Endothelial cell of umbilical vein (primary cell): ENCODE data around the gene SLC36A3. TPM values are rescaled to one million over a fixed set of nuclear protein-coding genes. Genes with fewer than 3 reads are reported as not detected.
A peak's percentile ranks its signal among the peaks of the same experiment; 100 is the strongest.

ENCODE experiments used
- BruUV-seq: library from RNA; stranded (reverse); fragments of 400-500 nt; replicated peaks from 2 replicates; lab custom pipeline; 2021; lab: Mats Ljungman, UMichigan
- CTCF ChIA-PET: fragments of 300-600, 350-600 bp; sonication (Branson Sonifier 250); formaldehyde crosslinking; loops from one replicate; lab custom pipeline; 2021; ENCODE audit warnings: antibody characterized with exemption, inconsistent platforms; lab: Charles Lee
- POLR2A ChIA-PET: fragments of 300-600, 350-600 bp; sonication (Branson Sonifier 250); formaldehyde crosslinking; loops from one replicate; lab custom pipeline; 2021; ENCODE audit warnings: antibody characterized with exemption, inconsistent platforms; lab: Charles Lee
- DNase-seq: peaks from one replicate; pipeline ENCODE4 v3.0.0-alpha.2; 2011; ENCODE audit warnings: low read depth, low spot score
- FAIRE-seq: peaks from 2 replicates; lab custom pipeline; 2011; peaks lifted over from hg19 to GRCh38; lab: Jason Lieb, UNC
- H2AFZ ChIP-seq: 2 replicates; pipeline ENCODE4 v1.6.0; 2012; ENCODE audit warnings: low read depth, low read length, control low read depth, inconsistent platforms
- H3K27ac ChIP-seq: 2 replicates; pipeline ENCODE4 v1.5.1; 2011; ENCODE audit warnings: low read depth, mild to moderate bottlenecking, control low read depth, low read length, moderate library complexity; ENCODE audit not compliant: insufficient read depth
- H3K27me3 ChIP-seq, 2 experiments: 2 replicates each; pipeline versions ENCODE4 v1.6.0 to v1.6.1; 2011; ENCODE audit warnings: low read length in 2 of 2, mixed read lengths in 1 of 2; ENCODE audit not compliant: control insufficient read depth in 2 of 2, insufficient read depth in 2 of 2
- H3K36me3 ChIP-seq, 2 experiments: 2 replicates in 1 of 2; 3 replicates in 1 of 2; pipeline ENCODE4 v1.5.1; 2011; ENCODE audit warnings: low read length in 2 of 2, mild to moderate bottlenecking in 1 of 2, moderate library complexity in 1 of 2; ENCODE audit not compliant: control insufficient read depth in 2 of 2, insufficient read depth in 2 of 2; ENCODE audit errors: extremely low read depth in 1 of 2
- H3K4me1 ChIP-seq: 3 replicates; pipeline ENCODE4 v1.5.1; 2011; ENCODE audit warnings: mild to moderate bottlenecking, low read length; ENCODE audit not compliant: control insufficient read depth, insufficient read depth; ENCODE audit errors: extremely low read depth
- H3K4me2 ChIP-seq: 2 replicates; pipeline ENCODE4 v1.6.1; 2011; ENCODE audit warnings: low read length, control low read depth, mixed read lengths; ENCODE audit not compliant: insufficient read depth
- H3K4me3 ChIP-seq, 3 experiments: fragments of 200-600 bp in 1 of 3; sonication (generic), shearing (Covaris generic) in 1 of 3; replicated peaks in 1 of 3; 2 replicates each; pipeline ENCODE4 v1.5.1; 2011 to 2016; ENCODE audit warnings: control low read depth in 3 of 3, low read length in 3 of 3, mild to moderate bottlenecking in 2 of 3, inconsistent platforms in 1 of 3, low read depth in 1 of 3, moderate library complexity in 1 of 3; ENCODE audit not compliant: insufficient read depth in 1 of 3
- H3K79me2 ChIP-seq: 2 replicates; pipeline ENCODE4 v1.6.0; 2012; ENCODE audit warnings: low read length, inconsistent platforms; ENCODE audit not compliant: control insufficient read depth, insufficient read depth
- H3K9ac ChIP-seq: replicated peaks from 2 replicates; pipeline ENCODE3; 2011; ENCODE audit warnings: low read length, control low read depth; ENCODE audit not compliant: insufficient read depth; ENCODE audit errors: extremely low read depth
- H3K9me1 ChIP-seq: replicated peaks from 3 replicates; pipeline ENCODE4 v1.6.0; 2011; ENCODE audit warnings: mild to moderate bottlenecking, low read length; ENCODE audit not compliant: control insufficient read depth, insufficient read depth; ENCODE audit errors: extremely low read depth
- H3K9me3 ChIP-seq: replicated peaks from 2 replicates; pipeline ENCODE4 v1.5.1; 2012; ENCODE audit warnings: low read length, inconsistent platforms; ENCODE audit not compliant: control insufficient read depth, insufficient read depth
- H4K20me1 ChIP-seq: replicated peaks from 2 replicates; pipeline ENCODE3; 2011; ENCODE audit warnings: mild to moderate bottlenecking, low read length; ENCODE audit not compliant: control insufficient read depth, insufficient read depth; ENCODE audit errors: extremely low read depth
- CTCF ChIP-seq, 2 donors: IDR thresholded peaks; 1 replicate in 1 of 2; 2 replicates in 1 of 2; pipeline ENCODE4 v1.5.1; 2011; ENCODE audit warnings: low read length in 2 of 2, mild to moderate bottlenecking in 2 of 2, moderate library complexity in 2 of 2, control low read depth in 1 of 2, inconsistent platforms in 1 of 2, low read depth in 1 of 2; ENCODE audit not compliant: insufficient read depth in 1 of 2; ENCODE audit errors: extremely low read depth in 1 of 2
- EZH2 ChIP-seq: IDR thresholded peaks from 2 replicates; pipeline ENCODE4 v1.6.1; 2012; ENCODE audit warnings: borderline replicate concordance, low read depth, mild to moderate bottlenecking, moderate library complexity, low read length, inconsistent platforms; ENCODE audit not compliant: severe bottlenecking
- FOS ChIP-seq: IDR thresholded peaks from 2 replicates; pipeline ENCODE4 v1.6.1; 2011; ENCODE audit warnings: mild to moderate bottlenecking, low read length, moderate library complexity, borderline replicate concordance; ENCODE audit not compliant: insufficient read depth
- GATA2 ChIP-seq: IDR thresholded peaks from 2 replicates; pipeline ENCODE4 v1.7.0; 2011; ENCODE audit warnings: low read depth, mild to moderate bottlenecking, moderate library complexity, mixed read lengths, low read length; ENCODE audit not compliant: insufficient read length, insufficient read depth
- JUN ChIP-seq: IDR thresholded peaks from 2 replicates; pipeline ENCODE4 v1.6.1; 2011; ENCODE audit warnings: borderline replicate concordance, low read depth; ENCODE audit not compliant: insufficient read length, insufficient read depth
- MAX ChIP-seq: IDR thresholded peaks from 2 replicates; pipeline ENCODE4 v1.6.1; 2011; ENCODE audit not compliant: insufficient read depth, insufficient read length
- MYC ChIP-seq: IDR thresholded peaks from one replicate; pipeline ENCODE4 v1.6.1; 2011; ENCODE audit warnings: mild to moderate bottlenecking, low read depth, low read length
- POLR2A ChIP-seq: IDR thresholded peaks from 2 replicates; pipeline ENCODE4 v1.6.1; 2012; ENCODE audit warnings: low read depth, mild to moderate bottlenecking, control low read depth, low read length
- POLR2AphosphoS5 ChIP-seq: IDR thresholded peaks from 2 replicates; pipeline ENCODE4 v1.6.1; 2012; ENCODE audit warnings: low read depth, mild to moderate bottlenecking, control low read depth, low read length, moderate library complexity; ENCODE audit not compliant: insufficient read depth
- dilution Hi-C: fragments of 300-500 bp; cut with MboI; formaldehyde crosslinking; loops from one replicate; pipeline ENCODE4 v1.15.0; 2019; ENCODE audit warnings: low sequenced_read_pairs; ENCODE audit not compliant: extremely low pct_ligation_motif_present
- intact Hi-C: fragments of 100-400 bp; cut with micrococcal nuclease; formaldehyde crosslinking; loops from one replicate; pipeline ENCODE4 v1.10.0; 2022
- polyA plus RNA-seq, 4 experiments: library from polyadenylated mRNA; depleted of rRNA in 3 of 4; stranded (reverse) in 3 of 4; unstranded in 1 of 4; fragments of >200 nt; gene quantifications; 2 replicates each; pipeline versions ENCODE4 v1.2.1 to v1.2.3, GENCODE V29; 2011 to 2012; ENCODE audit warnings: missing spikeins in 1 of 4
- total RNA-seq: library from RNA; stranded (reverse); gene quantifications from 2 replicates; pipeline ENCODE4 v1.2.3, GENCODE V29; 2021

The SLC36A3 gene
- total and polyA plus RNA-seq, 2 donors (not counting 3 experiments of a cell fraction or from before 2014, with no cell fraction given): not detected

- no peaks in the 10 kb centered on the region for H3K9me3 ChIP-seq
- no peak overlapping the region for H2AFZ ChIP-seq
- dilution Hi-C loops (no loop called here), intact Hi-C loops (no loop called here)
- H4K20me1 ChIP-seq: no peaks in the 10 kb centered on the region
- H3K79me2 ChIP-seq: no peaks in the 10 kb centered on the region
- H3K4me3 ChIP-seq: no peak overlapping the region
- ChIA-PET CTCF (interaction anchor here (1.1 to 2.1 kb wide), 3 partner anchors 81 to 332 kb away, joined by 3 to 8 read pairs (median 3); no protein-coding TSS in a partner anchor), POLR2A (interaction anchor here (0.6 to 0.7 kb wide), 2 partner anchors 68 to 421 kb away, joined by 3 to 4 read pairs; partner anchors contain the start of gene GM2A)
- no peak overlapping the region for H3K27ac ChIP-seq
- TF ChIP-seq MAX (no peak), GATA2 (no peak), FOS (no peak), POLR2AphosphoS5 (no peak), MYC (no peak)
- H3K9ac ChIP-seq: no peak overlapping the region
- DNase-seq (no peak), FAIRE-seq (no peak)
- no peaks in the 10 kb centered on the region for H3K36me3 ChIP-seq
- no TSS peak for BruUV-seq
- no peaks in the 10 kb centered on the region for H3K27me3 ChIP-seq
- H3K4me2 ChIP-seq: no peak overlapping the region
- no peaks in the 10 kb centered on the region for H3K4me1 ChIP-seq
- no peaks in the 10 kb centered on the region for H3K9me1 ChIP-seq
These were observed 16.9 kb upstream of the SLC36A3 start for GRCh38 chr5:151320481-151320880.

- no peak for DNase-seq
- intact Hi-C loops: loop anchor here (5.0 to 10.0 kb wide), 5 partner anchors 154 to 423 kb away; no protein-coding TSS in a partner anchor
- CTCF ChIA-PET: interaction anchor here (0.8 to 2.1 kb wide), 6 partner anchors 12 to 333 kb away, joined by 3 to 8 read pairs (median 3); no protein-coding TSS in a partner anchor
These were observed 15.5 kb upstream of the SLC36A3 start for GRCh38 chr5:151318850-151319732.

More at GRCh38 chr5:151318850-151319732, 15.5 kb upstream of the SLC36A3 start:
- no peaks in the 10 kb centered on the region for H3K9me3 ChIP-seq
- H3K79me2 ChIP-seq: no peaks in the 10 kb centered on the region
- H3K27me3 ChIP-seq: no peaks in the 10 kb centered on the region
- TF ChIP-seq EZH2 (no peak), MYC (no peak), CTCF (IDR thresholded peaks at IDR 0.05; ENCODE audit: extremely low read depth in 1 of 2, insufficient read depth in 1 of 2, low read depth in 1 of 2, low read length in 2 of 2) (no peak), POLR2A (no peak), POLR2AphosphoS5 (no peak), FOS (no peak), GATA2 (no peak), JUN (no peak)
- no peaks in the 10 kb centered on the region for H3K36me3 ChIP-seq
- H3K9ac ChIP-seq: no peak overlapping the region
- H3K27ac ChIP-seq: no peak overlapping the region
- H3K4me2 ChIP-seq: no peak overlapping the region
- no peak overlapping the region for H2AFZ ChIP-seq
- peak; percentile 12 for FAIRE-seq
- BruUV-seq: no TSS peak
- no peaks in the 10 kb centered on the region for H4K20me1 ChIP-seq
- no peaks in the 10 kb centered on the region for H3K4me1 ChIP-seq
- H3K9me1 ChIP-seq: no peaks in the 10 kb centered on the region
- no peak overlapping the region for H3K4me3 ChIP-seq
- POLR2A ChIA-PET: no interaction called here
- dilution Hi-C loops: no loop called here
